Neural cell (in vitro differentiated cells): ENCODE measurements around the gene ANXA5. TPM values are rescaled to one million over a fixed set of nuclear protein-coding genes. Genes with fewer than 3 reads are reported as not detected.

Experiments
- H2AFZ ChIP-seq: fragments of 200-600, 300-800 bp; sonication (generic), shearing (Covaris generic); 2 replicates; pipeline ENCODE4 v1.6.0; 2014; ENCODE audit warnings: low read depth, mild to moderate bottlenecking, antibody characterized with exemption, low read length, moderate library complexity
- H3F3A ChIP-seq: fragments of 200-600 bp; shearing (Covaris generic); 2 replicates; pipeline ENCODE4 v1.6.1; 2016; ENCODE audit warnings: mild to moderate bottlenecking, moderate library complexity, mixed read lengths, antibody characterized with exemption, low read length; ENCODE audit not compliant: insufficient read depth, poor library complexity, severe bottlenecking
- H3K27ac ChIP-seq: fragments of 200-600, 300-800 bp; sonication (generic), shearing (Covaris generic); 2 replicates; pipeline ENCODE4 v1.5.1; 2014; ENCODE audit warnings: mild to moderate bottlenecking, low read length, moderate library complexity
- H3K27me3 ChIP-seq: fragments of 300-800, 200-600 bp; sonication (generic), shearing (Covaris generic); 2 replicates; pipeline ENCODE4 v1.6.0; 2014; ENCODE audit warnings: mild to moderate bottlenecking, low read depth, low read length, moderate library complexity; ENCODE audit not compliant: insufficient read depth
- H3K36me3 ChIP-seq: fragments of 300-800, 200-600 bp; sonication (generic), shearing (Covaris generic); 2 replicates; pipeline ENCODE4 v1.5.1; 2014; ENCODE audit warnings: mild to moderate bottlenecking, antibody characterized with exemption, low read length, moderate library complexity; ENCODE audit not compliant: insufficient read depth
- H3K4me2 ChIP-seq: fragments of 300-800, 200-600 bp; sonication (generic), shearing (Covaris generic); 2 replicates; pipeline ENCODE4 v1.6.0; 2014; ENCODE audit warnings: mild to moderate bottlenecking, low read length
- H3K4me3 ChIP-seq: fragments of 300-800, 200-600 bp; sonication (generic), shearing (Covaris generic); 2 replicates; pipeline ENCODE4 v1.5.1; 2014; ENCODE audit warnings: mild to moderate bottlenecking, low read length, moderate library complexity
- H3K79me2 ChIP-seq: fragments of 200-600 bp; shearing (Covaris generic); replicated peaks from 2 replicates; pipeline ENCODE4 v1.6.0; 2014; ENCODE audit warnings: mild to moderate bottlenecking, low read length, moderate library complexity; ENCODE audit not compliant: insufficient read depth
- H3K9ac ChIP-seq: fragments of 300-800, 200-600 bp; sonication (generic), shearing (Covaris generic); 2 replicates; pipeline ENCODE4 v1.6.1; 2016; ENCODE audit warnings: mild to moderate bottlenecking, low read length, mixed read lengths
- H3K9me2 ChIP-seq: fragments of 200-600 bp; shearing (Covaris generic); 2 replicates; pipeline ENCODE4 v1.6.1; 2016; ENCODE audit warnings: mild to moderate bottlenecking, low read length, mixed read lengths; ENCODE audit not compliant: insufficient read depth
- H3K9me3 ChIP-seq: fragments of 200-600, 300-800 bp; sonication (generic), shearing (Covaris generic); 2 replicates; pipeline ENCODE4 v1.6.1; 2016; ENCODE audit warnings: mild to moderate bottlenecking, mixed run types, low read length, moderate library complexity, mixed read lengths
- H4K20me1 ChIP-seq: fragments of 200-600 bp; shearing (Covaris generic); 2 replicates; pipeline ENCODE4 v1.6.1; 2016; ENCODE audit warnings: mild to moderate bottlenecking, mixed run types; ENCODE audit not compliant: insufficient read depth
- EP300 ChIP-seq: fragments of 450-650 bp; conservative IDR thresholded peaks from 2 replicates; pipeline ENCODE4 v1.6.1; 2014; ENCODE audit warnings: antibody characterized with exemption, mild to moderate bottlenecking, moderate library complexity; ENCODE audit not compliant: poor library complexity, severe bottlenecking
- EZH2 ChIP-seq: fragments of 200-600, 300-800 bp; shearing (Covaris generic), sonication (generic); IDR thresholded peaks from 2 replicates; pipeline ENCODE4 v1.6.1; 2014; ENCODE audit warnings: antibody characterized with exemption, low read length, borderline replicate concordance, mild to moderate bottlenecking; ENCODE audit not compliant: insufficient read depth, poor library complexity, severe bottlenecking
- MXI1 ChIP-seq: fragments of 450-650 bp; conservative IDR thresholded peaks from 2 replicates; pipeline ENCODE4 v1.6.1; 2014; ENCODE audit warnings: antibody characterized with exemption, mild to moderate bottlenecking; ENCODE audit not compliant: poor library complexity, severe bottlenecking
- POLR2AphosphoS5 ChIP-seq: IDR thresholded peaks from 2 replicates; pipeline ENCODE4 v1.6.1; 2012
- RAD21 ChIP-seq: fragments of 450-650 bp; conservative IDR thresholded peaks from 2 replicates; pipeline ENCODE4 v1.6.1; 2014; ENCODE audit warnings: antibody characterized with exemption, mild to moderate bottlenecking, moderate library complexity
- SMC3 ChIP-seq: fragments of 450-650 bp; conservative IDR thresholded peaks from 2 replicates; pipeline ENCODE4 v1.6.1; 2014; ENCODE audit warnings: antibody characterized with exemption, mild to moderate bottlenecking, moderate library complexity; ENCODE audit not compliant: poor library complexity
- TAF1 ChIP-seq: IDR thresholded peaks from 2 replicates; pipeline ENCODE4 v1.6.1; 2012; ENCODE audit warnings: low read depth
- polyA plus RNA-seq: library from polyadenylated mRNA; depleted of rRNA; stranded (reverse); fragments of >200 nt; gene quantifications from 2 replicates; pipeline ENCODE4 v1.2.3, GENCODE V29; 2014
- TF ChIP-seq, protein P1 (sequence below): IDR thresholded peaks from 2 replicates; pipeline ENCODE4 v1.6.1; 2012; ENCODE audit warnings: borderline replicate concordance
- TF ChIP-seq, protein P2 (sequence below): fragments of 450-650 bp; IDR thresholded peaks from 2 replicates; pipeline ENCODE4 v1.5.1; 2014; ENCODE audit warnings: antibody characterized with exemption, mild to moderate bottlenecking, moderate library complexity; ENCODE audit not compliant: poor library complexity, severe bottlenecking

ANXA5 gene
- polyA plus RNA-seq, 1 donor from 2014 or later: 8.1 TPM

DNA sequence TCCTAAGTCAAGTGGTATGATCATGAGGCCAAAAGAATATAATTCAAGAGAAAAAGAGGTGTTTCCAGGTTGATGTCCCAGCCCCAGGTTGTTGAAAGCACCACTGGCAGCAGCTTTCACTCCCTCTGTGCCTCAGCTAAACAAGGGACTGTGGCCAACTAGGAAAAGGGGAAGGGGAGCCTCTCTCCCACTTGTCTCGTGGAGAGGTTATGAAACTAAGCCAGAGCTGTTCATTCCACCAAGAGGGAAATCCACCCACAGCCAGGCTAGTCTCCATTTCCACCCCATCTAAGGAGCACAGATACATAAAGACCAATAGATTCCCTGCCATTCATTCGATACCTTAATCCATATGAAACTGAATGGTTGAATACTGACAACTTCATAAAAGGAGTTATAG lies 8.1 kb downstream of the ANXA5 start:
- Histone ChIP-seq H3K4me2 (no peak overlapping the region), H3K4me3 (no peak overlapping the region), H4K20me1 (no peaks in the 10 kb centered on the region), H3K79me2 (no peaks in the 10 kb centered on the region), H3K27ac (no peak overlapping the region), H3F3A (no peaks in the 10 kb centered on the region), H3K27me3 (no peaks in the 10 kb centered on the region), H3K9me3 (no peaks in the 10 kb centered on the region), H3K36me3 (no peaks in the 10 kb centered on the region), H2AFZ (no peak overlapping the region), H3K9me2 (no peaks in the 10 kb centered on the region), H3K9ac (no peak overlapping the region)
- TF ChIP-seq MXI1: no peak
- TF ChIP-seq EP300: no peak
- TF ChIP-seq TAF1: no peak
- no peak for TF ChIP-seq SMC3
- TF ChIP-seq RAD21: no peak

DNA sequence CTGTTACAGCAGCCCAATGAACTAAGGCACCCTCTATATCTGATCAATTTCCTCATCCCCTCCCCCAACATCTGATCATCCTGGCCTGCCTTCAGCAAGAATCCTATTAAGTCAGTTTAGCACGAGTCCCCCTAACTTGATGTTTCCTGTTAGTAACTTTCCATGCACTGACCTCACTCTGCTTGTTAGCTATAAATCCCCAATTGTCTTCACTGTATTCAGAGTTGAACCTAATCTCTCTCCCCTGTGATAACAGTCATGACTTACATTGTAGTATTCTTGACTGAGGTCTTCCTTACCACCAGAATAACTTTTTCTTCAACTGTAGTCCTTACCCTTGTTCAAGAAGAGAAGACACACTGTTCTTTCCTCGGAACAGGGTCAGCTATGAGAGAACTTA lies 8.5 kb downstream of the ANXA5 start:
- Histone ChIP-seq H3K36me3 (no peaks in the 10 kb centered on the region), H3K4me2 (no peak overlapping the region), H2AFZ (no peak overlapping the region), H3K9me2 (no peaks in the 10 kb centered on the region), H4K20me1 (no peaks in the 10 kb centered on the region), H3K4me3 (no peak overlapping the region), H3K9ac (no peak overlapping the region), H3K79me2 (no peaks in the 10 kb centered on the region), H3F3A (no peaks in the 10 kb centered on the region), H3K9me3 (no peaks in the 10 kb centered on the region), H3K27me3 (no peaks in the 10 kb centered on the region), H3K27ac (no peak overlapping the region)
- TF ChIP-seq RAD21 (no peak), EZH2 (no peak), EP300 (no peak), POLR2AphosphoS5 (no peak), MXI1 (no peak), TAF1 (no peak), SMC3 (no peak)
- TF ChIP-seq, protein P1, sequence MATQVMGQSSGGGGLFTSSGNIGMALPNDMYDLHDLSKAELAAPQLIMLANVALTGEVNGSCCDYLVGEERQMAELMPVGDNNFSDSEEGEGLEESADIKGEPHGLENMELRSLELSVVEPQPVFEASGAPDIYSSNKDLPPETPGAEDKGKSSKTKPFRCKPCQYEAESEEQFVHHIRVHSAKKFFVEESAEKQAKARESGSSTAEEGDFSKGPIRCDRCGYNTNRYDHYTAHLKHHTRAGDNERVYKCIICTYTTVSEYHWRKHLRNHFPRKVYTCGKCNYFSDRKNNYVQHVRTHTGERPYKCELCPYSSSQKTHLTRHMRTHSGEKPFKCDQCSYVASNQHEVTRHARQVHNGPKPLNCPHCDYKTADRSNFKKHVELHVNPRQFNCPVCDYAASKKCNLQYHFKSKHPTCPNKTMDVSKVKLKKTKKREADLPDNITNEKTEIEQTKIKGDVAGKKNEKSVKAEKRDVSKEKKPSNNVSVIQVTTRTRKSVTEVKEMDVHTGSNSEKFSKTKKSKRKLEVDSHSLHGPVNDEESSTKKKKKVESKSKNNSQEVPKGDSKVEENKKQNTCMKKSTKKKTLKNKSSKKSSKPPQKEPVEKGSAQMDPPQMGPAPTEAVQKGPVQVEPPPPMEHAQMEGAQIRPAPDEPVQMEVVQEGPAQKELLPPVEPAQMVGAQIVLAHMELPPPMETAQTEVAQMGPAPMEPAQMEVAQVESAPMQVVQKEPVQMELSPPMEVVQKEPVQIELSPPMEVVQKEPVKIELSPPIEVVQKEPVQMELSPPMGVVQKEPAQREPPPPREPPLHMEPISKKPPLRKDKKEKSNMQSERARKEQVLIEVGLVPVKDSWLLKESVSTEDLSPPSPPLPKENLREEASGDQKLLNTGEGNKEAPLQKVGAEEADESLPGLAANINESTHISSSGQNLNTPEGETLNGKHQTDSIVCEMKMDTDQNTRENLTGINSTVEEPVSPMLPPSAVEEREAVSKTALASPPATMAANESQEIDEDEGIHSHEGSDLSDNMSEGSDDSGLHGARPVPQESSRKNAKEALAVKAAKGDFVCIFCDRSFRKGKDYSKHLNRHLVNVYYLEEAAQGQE: no peak
- TF ChIP-seq, protein P2, sequence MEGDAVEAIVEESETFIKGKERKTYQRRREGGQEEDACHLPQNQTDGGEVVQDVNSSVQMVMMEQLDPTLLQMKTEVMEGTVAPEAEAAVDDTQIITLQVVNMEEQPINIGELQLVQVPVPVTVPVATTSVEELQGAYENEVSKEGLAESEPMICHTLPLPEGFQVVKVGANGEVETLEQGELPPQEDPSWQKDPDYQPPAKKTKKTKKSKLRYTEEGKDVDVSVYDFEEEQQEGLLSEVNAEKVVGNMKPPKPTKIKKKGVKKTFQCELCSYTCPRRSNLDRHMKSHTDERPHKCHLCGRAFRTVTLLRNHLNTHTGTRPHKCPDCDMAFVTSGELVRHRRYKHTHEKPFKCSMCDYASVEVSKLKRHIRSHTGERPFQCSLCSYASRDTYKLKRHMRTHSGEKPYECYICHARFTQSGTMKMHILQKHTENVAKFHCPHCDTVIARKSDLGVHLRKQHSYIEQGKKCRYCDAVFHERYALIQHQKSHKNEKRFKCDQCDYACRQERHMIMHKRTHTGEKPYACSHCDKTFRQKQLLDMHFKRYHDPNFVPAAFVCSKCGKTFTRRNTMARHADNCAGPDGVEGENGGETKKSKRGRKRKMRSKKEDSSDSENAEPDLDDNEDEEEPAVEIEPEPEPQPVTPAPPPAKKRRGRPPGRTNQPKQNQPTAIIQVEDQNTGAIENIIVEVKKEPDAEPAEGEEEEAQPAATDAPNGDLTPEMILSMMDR: no peak

- Histone ChIP-seq H3K36me3 (no peaks in the 10 kb centered on the region), H3K4me2 (no peak overlapping the region), H3K9me3 (no peaks in the 10 kb centered on the region), H3K9me2 (no peaks in the 10 kb centered on the region), H2AFZ (no peak overlapping the region), H3K9ac (no peak overlapping the region), H3K27ac (no peak overlapping the region), H3F3A (no peaks in the 10 kb centered on the region), H3K79me2 (no peaks in the 10 kb centered on the region), H3K27me3 (no peaks in the 10 kb centered on the region), H3K4me3 (no peak overlapping the region), H4K20me1 (no peaks in the 10 kb centered on the region)
- no peak for TF ChIP-seq TAF1
- TF ChIP-seq EP300: no peak
- TF ChIP-seq, protein P2: no peak
- no peak for TF ChIP-seq POLR2AphosphoS5
- no peak for TF ChIP-seq SMC3
Observed at GRCh38 chr4:121686255-121686654, 10.5 kb downstream of the ANXA5 start.
